ENCODE measurements around the gene VCX2. TPM values are rescaled to one million over a fixed set of nuclear protein-coding genes. Genes with fewer than 3 reads are reported as not detected.

VCX2 gene
- total RNA-seq, 2 donors from 2014 or later: not detected

DNA sequence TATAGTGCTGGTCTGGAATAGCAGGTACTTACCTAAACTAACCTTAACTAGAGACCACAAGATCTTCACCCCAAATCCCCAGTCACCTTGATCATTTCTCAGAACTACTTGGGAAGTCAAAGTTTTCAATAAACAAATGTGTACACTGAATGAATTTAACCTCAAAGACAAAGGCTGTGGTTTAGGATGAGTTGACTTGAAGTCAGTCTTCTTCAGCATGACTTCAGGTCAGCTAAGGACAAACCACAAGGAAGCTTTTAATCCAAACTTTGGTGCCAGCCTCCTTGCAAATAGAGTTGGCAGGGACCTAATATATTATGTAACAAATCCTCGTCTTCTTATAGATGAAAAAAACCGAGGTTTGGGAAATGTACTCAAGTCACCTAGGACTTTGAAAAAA is 21.2 kb upstream of the VCX2 start:
- no peaks in the 10 kb centered on the region for H3K9me3 ChIP-seq
- intact Hi-C loops (cut with DNase I): no loop called here

DNA sequence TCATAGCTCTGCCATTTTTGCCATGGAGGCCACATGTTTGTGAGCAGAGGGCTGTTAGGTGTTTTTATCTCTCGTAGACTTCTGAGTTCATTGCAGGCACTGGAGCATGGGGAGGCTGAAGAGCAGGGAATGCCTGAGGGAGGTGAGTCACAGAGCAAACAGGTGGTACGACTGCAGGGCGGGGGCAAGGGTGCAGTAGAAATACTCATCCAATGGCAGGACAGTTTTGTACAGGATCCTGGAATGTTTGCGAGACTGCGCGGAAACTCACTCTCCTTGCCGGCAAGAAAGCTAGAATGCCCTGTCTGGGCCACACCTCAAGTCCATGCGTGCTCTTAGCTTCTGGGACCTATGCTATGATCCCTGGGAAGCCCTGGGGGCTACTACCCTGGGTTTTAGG is 20.0 kb upstream of the VCX2 start:
- H3K36me3 ChIP-seq: no peaks in the 10 kb centered on the region
- intact Hi-C loops (cut with DNase I): no loop called here
- H3K4me3 ChIP-seq: no peak overlapping the region
- no peak overlapping the region for H3K27ac ChIP-seq
- H3K4me1 ChIP-seq: no peaks in the 10 kb centered on the region
- TF ChIP-seq, protein P1, sequence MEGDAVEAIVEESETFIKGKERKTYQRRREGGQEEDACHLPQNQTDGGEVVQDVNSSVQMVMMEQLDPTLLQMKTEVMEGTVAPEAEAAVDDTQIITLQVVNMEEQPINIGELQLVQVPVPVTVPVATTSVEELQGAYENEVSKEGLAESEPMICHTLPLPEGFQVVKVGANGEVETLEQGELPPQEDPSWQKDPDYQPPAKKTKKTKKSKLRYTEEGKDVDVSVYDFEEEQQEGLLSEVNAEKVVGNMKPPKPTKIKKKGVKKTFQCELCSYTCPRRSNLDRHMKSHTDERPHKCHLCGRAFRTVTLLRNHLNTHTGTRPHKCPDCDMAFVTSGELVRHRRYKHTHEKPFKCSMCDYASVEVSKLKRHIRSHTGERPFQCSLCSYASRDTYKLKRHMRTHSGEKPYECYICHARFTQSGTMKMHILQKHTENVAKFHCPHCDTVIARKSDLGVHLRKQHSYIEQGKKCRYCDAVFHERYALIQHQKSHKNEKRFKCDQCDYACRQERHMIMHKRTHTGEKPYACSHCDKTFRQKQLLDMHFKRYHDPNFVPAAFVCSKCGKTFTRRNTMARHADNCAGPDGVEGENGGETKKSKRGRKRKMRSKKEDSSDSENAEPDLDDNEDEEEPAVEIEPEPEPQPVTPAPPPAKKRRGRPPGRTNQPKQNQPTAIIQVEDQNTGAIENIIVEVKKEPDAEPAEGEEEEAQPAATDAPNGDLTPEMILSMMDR (IDR thresholded peaks at IDR 0.05): no peak
- no peak overlapping the region for H3K9ac ChIP-seq (ENCODE audit: low read depth in 2 of 2, low read length in 2 of 2)
- no peaks in the 10 kb centered on the region for H3K9me3 ChIP-seq
- no peaks in the 10 kb centered on the region for H3K27me3 ChIP-seq
- DNase-seq: peak; percentile 73

More for the DNA sequence above, 21.2 kb upstream of the VCX2 start:
- no peak overlapping the region for H3K9ac ChIP-seq (ENCODE audit: low read depth in 2 of 2, low read length in 2 of 2)
- no peaks in the 10 kb centered on the region for H3K4me1 ChIP-seq
- no peak overlapping the region for H3K4me3 ChIP-seq
- H3K27ac ChIP-seq: no peak overlapping the region
- TF ChIP-seq, protein P1 (IDR thresholded peaks at IDR 0.05): no peak
- no peak for DNase-seq
- H3K27me3 ChIP-seq: no peaks in the 10 kb centered on the region
- no peaks in the 10 kb centered on the region for H3K36me3 ChIP-seq

DNA sequence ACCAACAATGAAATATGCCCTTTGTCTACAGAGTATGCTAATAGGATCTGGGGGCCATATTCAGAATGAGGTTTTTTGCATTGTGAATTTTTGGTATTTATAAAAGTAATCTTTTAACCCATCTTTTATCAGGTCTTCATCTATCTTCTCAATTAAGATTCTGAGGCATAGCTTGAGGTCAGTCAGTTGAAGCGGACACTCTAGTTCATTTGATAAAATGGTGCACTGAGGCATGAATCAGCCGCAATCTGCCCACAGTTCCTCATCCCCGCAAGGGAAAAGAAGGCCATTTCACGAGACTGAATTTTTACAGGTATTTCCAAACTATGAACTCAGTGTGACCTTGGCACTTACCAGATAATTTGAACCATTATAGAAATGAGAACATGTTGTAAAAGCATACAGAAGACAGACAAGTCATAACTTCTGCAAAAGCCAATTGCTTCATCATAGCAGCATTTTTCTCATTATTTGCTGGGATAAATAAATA is 19.3 kb upstream of the VCX2 start:
- H3K27ac ChIP-seq: no peak overlapping the region
- H3K4me3 ChIP-seq: no peak overlapping the region
- no peak for DNase-seq
- intact Hi-C loops (cut with DNase I): no loop called here
- no peak overlapping the region for H3K9ac ChIP-seq (ENCODE audit: low read depth in 2 of 2, low read length in 2 of 2)
- H3K4me1 ChIP-seq: no peaks in the 10 kb centered on the region
- TF ChIP-seq, protein P1 (IDR thresholded peaks at IDR 0.05): no peak
- H3K36me3 ChIP-seq: no peaks in the 10 kb centered on the region
- no peaks in the 10 kb centered on the region for H3K9me3 ChIP-seq
- no peaks in the 10 kb centered on the region for H3K27me3 ChIP-seq

DNA sequence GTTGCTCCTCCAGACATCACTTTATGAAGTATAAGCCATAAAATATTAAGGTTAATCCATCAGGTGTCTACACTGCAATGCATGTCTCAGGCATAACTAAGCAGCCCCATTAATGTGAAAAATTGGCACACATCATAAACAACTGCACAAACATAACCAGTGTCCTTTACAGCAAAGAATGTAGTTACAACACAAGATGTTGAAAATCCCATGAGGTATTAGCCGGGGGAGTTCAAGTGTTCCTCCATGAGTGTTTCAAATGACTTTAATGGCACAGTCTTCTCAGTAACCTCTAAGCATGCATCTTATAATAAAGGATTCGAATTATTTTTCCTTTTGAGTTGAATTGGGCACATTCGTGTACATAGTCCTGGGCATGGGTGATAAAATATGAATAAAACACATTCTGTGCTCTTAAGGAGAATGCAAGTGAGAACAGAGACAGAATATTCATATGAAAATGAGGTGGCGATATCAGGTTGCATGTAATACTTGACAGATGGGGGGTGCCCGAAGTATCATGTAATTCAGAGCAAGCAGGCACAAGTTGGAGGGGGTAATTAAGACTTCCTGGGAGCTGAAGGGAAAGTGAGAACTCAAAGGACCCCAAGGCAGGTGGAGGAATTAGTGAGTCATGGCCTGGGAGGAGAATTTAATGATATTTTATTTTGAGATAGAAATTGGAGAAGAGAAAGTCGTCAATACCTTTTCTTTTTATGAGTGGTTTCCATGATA is 18.2 kb upstream of the VCX2 start:
- Histone ChIP-seq H3K27me3 (no peaks in the 10 kb centered on the region), H3K36me3 (no peaks in the 10 kb centered on the region), H3K27ac (no peak overlapping the region), H3K9me3 (no peaks in the 10 kb centered on the region), H3K4me1 (no peaks in the 10 kb centered on the region), H3K9ac (ENCODE audit: low read depth in 2 of 2, low read length in 2 of 2) (no peak overlapping the region), H3K4me3 (no peak overlapping the region)
- TF ChIP-seq, protein P1 (IDR thresholded peaks at IDR 0.05): no peak
- intact Hi-C loops (cut with DNase I): loop anchor here (10.0 kb wide), 1 partner anchor 546 kb away; the partner anchor contains the start of gene ANOS1
- no peak for DNase-seq

DNA sequence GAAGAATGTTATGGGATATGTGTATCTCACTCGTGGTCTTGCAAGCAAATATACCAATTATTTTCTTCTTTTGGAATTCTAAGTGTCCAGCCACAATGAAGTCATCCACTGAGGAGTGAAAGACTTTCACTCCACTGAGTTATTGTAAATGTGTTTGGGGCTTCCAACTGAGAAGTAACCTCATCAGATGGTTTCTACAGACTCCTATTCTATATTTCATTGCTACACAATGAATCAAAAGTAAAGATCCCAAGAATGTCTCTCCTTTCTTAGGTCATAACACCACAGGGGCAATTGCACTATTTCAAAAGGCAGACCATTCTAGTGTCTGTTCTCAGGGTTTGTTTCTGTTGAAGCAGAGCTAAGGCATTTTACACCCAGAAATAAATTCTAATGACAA is 12.3 kb upstream of the VCX2 start:
- Histone ChIP-seq H3K4me1 (no peaks in the 10 kb centered on the region), H3K9ac (ENCODE audit: low read depth in 2 of 2, low read length in 2 of 2) (no peak overlapping the region), H3K36me3 (no peaks in the 10 kb centered on the region), H3K27me3 (no peaks in the 10 kb centered on the region), H3K27ac (no peak overlapping the region), H3K4me3 (no peak overlapping the region), H3K9me3 (no peaks in the 10 kb centered on the region)
- DNase-seq: no peak
- TF ChIP-seq, protein P1 (IDR thresholded peaks at IDR 0.05): no peak
- intact Hi-C loops (cut with DNase I): loop anchor here (10.0 kb wide), 1 partner anchor 551 kb away; the partner anchor contains the start of gene ANOS1

Measured in colonic mucosa (tissue), 4 donors.